Nephron (organoid): ENCODE measurements around the gene ATP8A2.

ENCODE experiments used
- H3K27ac Mint-ChIP-seq, 3 experiments: 2 replicates each; pipeline ENCODE4 v1.8.0; 2020; ENCODE audit warnings: mixed read lengths in 3 of 3, mild to moderate bottlenecking in 2 of 3, moderate library complexity in 1 of 3
- H3K27me3 Mint-ChIP-seq: 2 replicates; pipeline ENCODE4 v1.8.0; 2021; ENCODE audit warnings: low read depth, mild to moderate bottlenecking, moderate library complexity, mixed read lengths
- H3K36me3 Mint-ChIP-seq: 2 replicates; pipeline ENCODE4 v1.8.0; 2020; ENCODE audit warnings: low read depth, mixed read lengths
- H3K4me1 Mint-ChIP-seq: 2 replicates; pipeline ENCODE4 v1.8.0; 2020; ENCODE audit warnings: mixed read lengths
- H3K4me3 Mint-ChIP-seq, 3 experiments: 2 replicates each; pipeline ENCODE4 v1.8.0; 2020; ENCODE audit warnings: mild to moderate bottlenecking in 3 of 3, mixed read lengths in 3 of 3, moderate library complexity in 2 of 3
- H3K9me3 Mint-ChIP-seq: 2 replicates; pipeline ENCODE4 v1.8.0; 2020; ENCODE audit warnings: mixed read lengths
- CTCF ChIP-seq, 3 experiments: fragments of 200-600 bp; sonication (generic); IDR thresholded peaks; one replicate each; pipeline ENCODE4 v1.5.0; 2021; ENCODE audit warnings: antibody characterized with exemption in 3 of 3; ENCODE audit not compliant: unreplicated experiment in 3 of 3

The ATP8A2 gene

GRCh38 chr13:25939961-25940687 is 568.4 kb downstream of the ATP8A2 start:
- TF ChIP-seq CTCF (IDR thresholded peaks at IDR 0.05; ENCODE audit: unreplicated experiment in 3 of 3): no peak
- Mint-ChIP-seq H3K9me3 (no peaks in the 10 kb centered on the region), H3K4me1 (peaks cover 26% of the 10 kb centered on the region), H3K27ac (peak overlapping the region in 1 of 3 experiments; percentile 42), H3K27me3 (peaks cover 9% of the 10 kb centered on the region), H3K36me3 (no peaks in the 10 kb centered on the region), H3K4me3 (no peak overlapping the region)

GRCh38 chr13:25943081-25943480 is 571.3 kb downstream of the ATP8A2 start:
- no peak for TF ChIP-seq CTCF (IDR thresholded peaks at IDR 0.05; ENCODE audit: unreplicated experiment in 3 of 3)
- Mint-ChIP-seq H3K27me3 (peaks cover 9% of the 10 kb centered on the region), H3K4me1 (peaks cover 35% of the 10 kb centered on the region), H3K27ac (peak overlapping the region in 2 of 3 experiments; percentile 17 to 49), H3K36me3 (no peaks in the 10 kb centered on the region), H3K4me3 (no peak overlapping the region), H3K9me3 (no peaks in the 10 kb centered on the region)

GRCh38 chr13:25943658-25944057 is 571.9 kb downstream of the ATP8A2 start:
- Mint-ChIP-seq H3K9me3 (no peaks in the 10 kb centered on the region), H3K27me3 (peaks cover 9% of the 10 kb centered on the region), H3K36me3 (no peaks in the 10 kb centered on the region), H3K4me3 (no peak overlapping the region), H3K27ac (peak overlapping the region; percentile 46 to 59 (median 49)), H3K4me1 (peaks cover 35% of the 10 kb centered on the region)
- TF ChIP-seq CTCF (IDR thresholded peaks at IDR 0.05; ENCODE audit: unreplicated experiment in 3 of 3): no peak

- Mint-ChIP-seq H3K9me3 (peaks cover 5% of the 10 kb centered on the region), H3K4me1 (peaks cover 35% of the 10 kb centered on the region), H3K36me3 (no peaks in the 10 kb centered on the region), H3K4me3 (no peak overlapping the region), H3K27me3 (peaks cover 10% of the 10 kb centered on the region), H3K27ac (peak overlapping the region; percentile 8 to 81 (median 54))
- no peak for TF ChIP-seq CTCF (IDR thresholded peaks at IDR 0.05; ENCODE audit: unreplicated experiment in 3 of 3)
Measured at GRCh38 chr13:25945596-25945995, 573.8 kb downstream of the ATP8A2 start.

GRCh38 chr13:25946321-25946720 is 574.5 kb downstream of the ATP8A2 start:
- no peak for TF ChIP-seq CTCF (IDR thresholded peaks at IDR 0.05; ENCODE audit: unreplicated experiment in 3 of 3)
- Mint-ChIP-seq H3K27me3 (peaks cover 5% of the 10 kb centered on the region), H3K36me3 (no peaks in the 10 kb centered on the region), H3K9me3 (peaks cover 5% of the 10 kb centered on the region), H3K27ac (no peak overlapping the region), H3K4me1 (peaks cover 30% of the 10 kb centered on the region), H3K4me3 (no peak overlapping the region)

- Mint-ChIP-seq H3K4me3 (no peak overlapping the region), H3K36me3 (no peaks in the 10 kb centered on the region), H3K4me1 (peaks cover 14% of the 10 kb centered on the region), H3K27ac (no peak overlapping the region), H3K27me3 (peaks cover 4% of the 10 kb centered on the region), H3K9me3 (peaks cover 5% of the 10 kb centered on the region)
- TF ChIP-seq CTCF (IDR thresholded peaks at IDR 0.05; ENCODE audit: unreplicated experiment in 3 of 3): no peak
Measured at GRCh38 chr13:25948910-25949309, 577.1 kb downstream of the ATP8A2 start.
